Gastrocnemius medialis (tissue), 4 donors: ENCODE data around the gene CD164. TPM values are rescaled to one million over a fixed set of nuclear protein-coding genes. Genes with fewer than 3 reads are reported as not detected.
A peak's percentile ranks its signal among the peaks of the same experiment; 100 is the strongest.

Experiments used
- ATAC-seq, 2 donors: fragments of 150-250 bp; one replicate each; pipeline ENCODE4 v1.9.1; 2016
- DNase-seq, 2 donors: peaks; one replicate each; pipeline ENCODE4 v3.0.0-alpha.2; 2019
- H3K27ac ChIP-seq, 4 donors: fragments of 200-600 bp; sonication (generic); 1 replicate in 1 of 4; 2 replicates in 3 of 4; pipeline ENCODE4 v1.5.1; 2016 to 2018; ENCODE audit warnings: mild to moderate bottlenecking in 2 of 4, moderate library complexity in 1 of 4
- H3K27me3 ChIP-seq, 3 donors: fragments of 200-600 bp; sonication (generic) in 2 of 3; 1 replicate in 1 of 3; 2 replicates in 2 of 3; pipeline versions ENCODE4 v1.5.1 to v1.6.0; 2016 to 2019; ENCODE audit warnings: mild to moderate bottlenecking in 1 of 3, moderate library complexity in 1 of 3
- H3K36me3 ChIP-seq, 2 donors: fragments of 200-600 bp; sonication (generic) in 1 of 2; one replicate each; pipeline ENCODE4 v1.5.1; 2017 to 2018
- H3K4me1 ChIP-seq, 2 donors: fragments of 200-600 bp; sonication (generic) in 1 of 2; one replicate each; pipeline ENCODE4 v1.5.1; 2016 to 2017; ENCODE audit warnings: mild to moderate bottlenecking in 2 of 2
- H3K4me3 ChIP-seq, 4 donors: fragments of 200-600 bp; sonication (generic) in 3 of 4; 1 replicate in 1 of 4; 2 replicates in 3 of 4; pipeline ENCODE4 v1.5.1; 2016 to 2019; ENCODE audit warnings: mild to moderate bottlenecking in 2 of 4
- H3K9me3 ChIP-seq, 3 donors: fragments of 200-600 bp; sonication (generic) in 2 of 3; 1 replicate in 1 of 3; 2 replicates in 2 of 3; pipeline ENCODE4 v1.5.1; 2016 to 2019
- CTCF ChIP-seq, 5 experiments: fragments of 450-650 bp in 3 of 5; fragments of 200-600 bp in 2 of 5; sonication (generic) in 2 of 5; IDR thresholded peaks in 4 of 5; conservative IDR thresholded peaks in 1 of 5; 1 replicate in 4 of 5; 2 replicates in 1 of 5; pipeline ENCODE4 v1.5.1; 2016 to 2019; ENCODE audit warnings: antibody characterized with exemption in 5 of 5, mild to moderate bottlenecking in 3 of 5, moderate library complexity in 3 of 5
- POLR2A ChIP-seq, 2 donors: fragments of 450-650 bp; IDR thresholded peaks; one replicate each; pipeline ENCODE4 v1.6.1; 2017; ENCODE audit warnings: antibody characterized with exemption in 2 of 2, mild to moderate bottlenecking in 2 of 2, moderate library complexity in 2 of 2
- in situ Hi-C, 4 donors: fragments of 200-750 bp; cut with MboI; loops; one replicate each; pipeline versions ENCODE4 v1.15.0 to v1.8.0; 2017; ENCODE audit warnings: low sequenced_read_pairs in 4 of 4
- intact Hi-C: fragments of 100-400 bp; cut with DNase I; formaldehyde crosslinking; loops from one replicate; pipeline ENCODE4 v1.15.1; 2023; ENCODE audit warnings: low total_unique reads
- total RNA-seq, 4 donors: library from RNA; depleted of rRNA; stranded (reverse); fragments of >200 nt; gene quantifications; one replicate each; pipeline versions ENCODE4 v1.1.0 to v1.2.3, GENCODE V29; 2016

Gene CD164
- total RNA-seq, 4 donors from 2014 or later, result 50.1 to 134 (median 117) TPM

- H3K27ac ChIP-seq, result no peak overlapping the region
- H3K36me3 ChIP-seq, result no peaks in the 10 kb centered on the region
- DNase-seq, result no peak
- intact Hi-C loops (no loop called here), in situ Hi-C loops (no loop called here)
- no peak overlapping the region for H3K4me3 ChIP-seq
- no peaks in the 10 kb centered on the region for H3K27me3 ChIP-seq
- no peak for ATAC-seq
- no peaks in the 10 kb centered on the region for H3K9me3 ChIP-seq
- H3K4me1 ChIP-seq, result peaks cover 15 to 16% of the 10 kb centered on the region in 2 donors
- TF ChIP-seq CTCF (IDR thresholded peaks at IDR 0.05 in 4 of 5, conservative IDR thresholded peaks at IDR 0.05 in 1 of 5), result no peak
- no peak for TF ChIP-seq POLR2A (IDR thresholded peaks at IDR 0.05)
Observed at GRCh38 chr6:109320072-109320471, 62.2 kb downstream of the CD164 start.

GRCh38 chr6:109318328-109318876 lies 63.9 kb downstream of the CD164 start:
- H3K27ac ChIP-seq, result peak overlapping the region; percentile 68 to 84 (median 84)

GRCh38 chr6:109316909-109317308 lies 65.4 kb downstream of the CD164 start:
- in situ Hi-C loops (no loop called here), intact Hi-C loops (loop anchor here (5.0 kb wide), 1 partner anchor 45 kb away; no protein-coding TSS in a partner anchor)
- no peak for DNase-seq

More at GRCh38 chr6:109318328-109318876, 63.9 kb downstream of the CD164 start:
- Histone ChIP-seq H3K4me3 (peak overlapping the region in 1 of 4 donors; percentile 16), H3K27me3 (no peaks in the 10 kb centered on the region), H3K36me3 (no peaks in the 10 kb centered on the region), H3K4me1 (peaks cover 25 to 26% of the 10 kb centered on the region in 2 donors), H3K9me3 (no peaks in the 10 kb centered on the region)
- in situ Hi-C loops, result no loop called here
- DNase-seq, result peak; percentile 38 to 79
- intact Hi-C loops, result loop anchor here (5.0 kb wide), 1 partner anchor 44 kb away; no protein-coding TSS in a partner anchor
- peak in 1 of 2 donors; percentile 53 for TF ChIP-seq POLR2A (IDR thresholded peaks at IDR 0.05)
- TF ChIP-seq CTCF (IDR thresholded peaks at IDR 0.05 in 4 of 5, conservative IDR thresholded peaks at IDR 0.05 in 1 of 5), result no peak
- ATAC-seq, result peak; percentile 87 to 90

More at GRCh38 chr6:109316909-109317308, 65.4 kb downstream of the CD164 start:
- Histone ChIP-seq H3K4me3 (no peak overlapping the region), H3K36me3 (no peaks in the 10 kb centered on the region), H3K27ac (peak overlapping the region in 3 of 4 donors; percentile 84), H3K27me3 (no peaks in the 10 kb centered on the region), H3K4me1 (peaks cover 25 to 36% of the 10 kb centered on the region in 2 donors), H3K9me3 (no peaks in the 10 kb centered on the region)
- TF ChIP-seq POLR2A (IDR thresholded peaks at IDR 0.05) (no peak), CTCF (IDR thresholded peaks at IDR 0.05 in 4 of 5, conservative IDR thresholded peaks at IDR 0.05 in 1 of 5) (no peak)
- ATAC-seq, result no peak

Other genes starting within 250 kb of the CD164 start
- gene PPIL6, start 58.2 kb upstream of the CD164 start, total RNA-seq, result 1 to 10 TPM in 3 of 4 donors, under 1 TPM in 1; 0.64 to 2.9 (median 1.3) TPM
- 1 to 10 TPM; 3.9 to 7.7 (median 5.9) TPM for gene SMPD2, start 58.3 kb upstream of the CD164 start, total RNA-seq
- gene MICAL1, start 73.3 kb upstream of the CD164 start, total RNA-seq, result 10 to 100 TPM in 1 of 4 donors, 1 to 10 TPM in 3; 6.0 to 11.6 (median 8.0) TPM
- 10 to 100 TPM in 1 of 4 donors, 1 to 10 TPM in 3; 3.7 to 10.5 (median 6.1) TPM for gene ZBTB24, start 100.8 kb upstream of the CD164 start, total RNA-seq